Measurements from ENCODE around the gene SPTLC3. TPM values are rescaled to one million over a fixed set of nuclear protein-coding genes. Genes with fewer than 3 reads are reported as not detected.

The SPTLC3 gene
- total and polyA plus RNA-seq, 7 experiments from 2014 or later: 0.24 to 2.4 (median 0.73) TPM

GRCh38 chr20:13059398-13060136 lies 50.8 kb downstream of the SPTLC3 start:
- H3K27me3 ChIP-seq (ENCODE audit: control insufficient read depth in 2 of 2, insufficient read depth in 2 of 2, low read length in 2 of 2): no peaks in the 10 kb centered on the region
- Mint-ChIP-seq H3K36me3 (no peaks in the 10 kb centered on the region), H3K9me3 (no peaks in the 10 kb centered on the region), H3K27me3 (peaks cover 0 to 3% (median 0%) of the 10 kb centered on the region in 5 donors), H3K27ac (no peak overlapping the region), H3K4me1 (no peaks in the 10 kb centered on the region), H3K4me3 (no peak overlapping the region)
- DNase-seq: no peak
- ChIA-PET CTCF (no interaction called here), POLR2A (no interaction called here)
- intact Hi-C loops (cut with micrococcal nuclease): no loop called here
- no peaks in the 10 kb centered on the region for H3K4me1 ChIP-seq (ENCODE audit: control insufficient read depth in 2 of 2, insufficient read depth in 2 of 2, low read length in 2 of 2)
- no peaks in the 10 kb centered on the region for H3K9me3 ChIP-seq (ENCODE audit: control insufficient read depth in 2 of 3, low read length in 3 of 3)
- ATAC-seq: no peak
- no peak overlapping the region for H3K4me3 ChIP-seq (ENCODE audit: low read length)
- H3K36me3 ChIP-seq (ENCODE audit: control insufficient read depth in 2 of 3, insufficient read depth in 3 of 3, low read length in 3 of 3): no peaks in the 10 kb centered on the region
- no peak overlapping the region for H3K27ac ChIP-seq (ENCODE audit: low read depth, low read length)

GRCh38 chr20:13060327-13060726 lies 51.6 kb downstream of the SPTLC3 start:
- Mint-ChIP-seq H3K27me3 (peaks cover 0 to 3% (median 0%) of the 10 kb centered on the region in 5 donors), H3K9me3 (no peaks in the 10 kb centered on the region), H3K4me3 (no peak overlapping the region), H3K27ac (no peak overlapping the region), H3K4me1 (no peaks in the 10 kb centered on the region), H3K36me3 (no peaks in the 10 kb centered on the region)
- Histone ChIP-seq H3K36me3 (ENCODE audit: control insufficient read depth in 2 of 3, insufficient read depth in 3 of 3, low read length in 3 of 3) (no peaks in the 10 kb centered on the region), H3K4me3 (ENCODE audit: low read length) (no peak overlapping the region), H3K4me1 (ENCODE audit: control insufficient read depth in 2 of 2, insufficient read depth in 2 of 2, low read length in 2 of 2) (no peaks in the 10 kb centered on the region), H3K27me3 (ENCODE audit: control insufficient read depth in 2 of 2, insufficient read depth in 2 of 2, low read length in 2 of 2) (no peaks in the 10 kb centered on the region), H3K9me3 (ENCODE audit: control insufficient read depth in 2 of 3, low read length in 3 of 3) (no peaks in the 10 kb centered on the region), H3K27ac (ENCODE audit: low read depth, low read length) (no peak overlapping the region)
- POLR2A ChIA-PET: no interaction called here
- CTCF ChIA-PET: no interaction called here
- no peak for ATAC-seq
- no peak for DNase-seq
- intact Hi-C loops (cut with micrococcal nuclease): no loop called here

- H3K27me3 Mint-ChIP-seq: peaks cover 0 to 3% (median 0%) of the 10 kb centered on the region in 5 donors
- Histone ChIP-seq H3K27ac (ENCODE audit: low read depth, low read length) (no peak overlapping the region), H3K36me3 (ENCODE audit: control insufficient read depth in 2 of 3, insufficient read depth in 3 of 3, low read length in 3 of 3) (no peaks in the 10 kb centered on the region), H3K27me3 (ENCODE audit: control insufficient read depth in 2 of 2, insufficient read depth in 2 of 2, low read length in 2 of 2) (no peaks in the 10 kb centered on the region), H3K4me3 (ENCODE audit: low read length) (no peak overlapping the region), H3K4me1 (ENCODE audit: control insufficient read depth in 2 of 2, insufficient read depth in 2 of 2, low read length in 2 of 2) (no peaks in the 10 kb centered on the region), H3K9me3 (ENCODE audit: control insufficient read depth in 2 of 3, low read length in 3 of 3) (no peaks in the 10 kb centered on the region)
- peaks cover 0 to 2% (median 0%) of the 10 kb centered on the region in 11 donors for H3K9me3 Mint-ChIP-seq
- CTCF ChIA-PET: no interaction called here
- DNase-seq: no peak
- H3K36me3 Mint-ChIP-seq: peaks cover 0 to 4% (median 0%) of the 10 kb centered on the region in 5 donors
- intact Hi-C loops (cut with micrococcal nuclease): no loop called here
- POLR2A ChIA-PET: no interaction called here
- ATAC-seq: no peak
- H3K27ac Mint-ChIP-seq: no peak overlapping the region
- H3K4me1 Mint-ChIP-seq: no peaks in the 10 kb centered on the region
- H3K4me3 Mint-ChIP-seq: no peak overlapping the region
Measured at GRCh38 chr20:13061381-13061780, 52.6 kb downstream of the SPTLC3 start.

GRCh38 chr20:13062789-13063188 lies 54.0 kb downstream of the SPTLC3 start:
- Mint-ChIP-seq H3K4me3 (no peak overlapping the region), H3K4me1 (no peaks in the 10 kb centered on the region), H3K9me3 (peaks cover 0 to 12% (median 2%) of the 10 kb centered on the region in 11 donors), H3K36me3 (peaks cover 0 to 8% (median 4%) of the 10 kb centered on the region in 5 donors), H3K27ac (no peak overlapping the region), H3K27me3 (peaks cover 0 to 5% (median 0%) of the 10 kb centered on the region in 5 donors)
- no peak for DNase-seq
- no peak for ATAC-seq
- H3K4me1 ChIP-seq (ENCODE audit: control insufficient read depth in 2 of 2, insufficient read depth in 2 of 2, low read length in 2 of 2): no peaks in the 10 kb centered on the region
- no peaks in the 10 kb centered on the region for H3K27me3 ChIP-seq (ENCODE audit: control insufficient read depth in 2 of 2, insufficient read depth in 2 of 2, low read length in 2 of 2)
- no peak overlapping the region for H3K4me3 ChIP-seq (ENCODE audit: low read length)
- H3K27ac ChIP-seq (ENCODE audit: low read depth, low read length): no peak overlapping the region
- no peaks in the 10 kb centered on the region for H3K9me3 ChIP-seq (ENCODE audit: control insufficient read depth in 2 of 3, low read length in 3 of 3)
- ChIA-PET CTCF (no interaction called here), POLR2A (no interaction called here)
- H3K36me3 ChIP-seq (ENCODE audit: control insufficient read depth in 2 of 3, insufficient read depth in 3 of 3, low read length in 3 of 3): no peaks in the 10 kb centered on the region
- intact Hi-C loops (cut with micrococcal nuclease): no loop called here

GRCh38 chr20:13068336-13068735 lies 59.6 kb downstream of the SPTLC3 start:
- Histone ChIP-seq H3K27ac (ENCODE audit: low read depth, low read length) (no peak overlapping the region), H3K27me3 (ENCODE audit: control insufficient read depth in 2 of 2, insufficient read depth in 2 of 2, low read length in 2 of 2) (no peaks in the 10 kb centered on the region), H3K36me3 (ENCODE audit: control insufficient read depth in 2 of 3, insufficient read depth in 3 of 3, low read length in 3 of 3) (no peaks in the 10 kb centered on the region), H3K4me1 (ENCODE audit: control insufficient read depth in 2 of 2, insufficient read depth in 2 of 2, low read length in 2 of 2) (no peaks in the 10 kb centered on the region), H3K4me3 (ENCODE audit: low read length) (no peak overlapping the region), H3K9me3 (ENCODE audit: control insufficient read depth in 2 of 3, low read length in 3 of 3) (no peaks in the 10 kb centered on the region)
- CTCF ChIA-PET: no interaction called here
- Mint-ChIP-seq H3K9me3 (peaks cover 0 to 12% (median 2%) of the 10 kb centered on the region in 11 donors), H3K36me3 (peaks cover 0 to 21% (median 4%) of the 10 kb centered on the region in 5 donors), H3K4me3 (no peak overlapping the region), H3K27me3 (peaks cover 0 to 16% (median 0%) of the 10 kb centered on the region in 5 donors), H3K4me1 (peaks cover 0 to 9% (median 0%) of the 10 kb centered on the region in 7 donors), H3K27ac (no peak overlapping the region)
- DNase-seq (no peak), ATAC-seq (no peak)
- POLR2A ChIA-PET: no interaction called here
- intact Hi-C loops (cut with micrococcal nuclease): no loop called here

- H3K27ac Mint-ChIP-seq: no peak overlapping the region
- H3K4me3 Mint-ChIP-seq: no peak overlapping the region
- ChIA-PET CTCF (no interaction called here), POLR2A (no interaction called here)
- no peaks in the 10 kb centered on the region for H3K4me1 Mint-ChIP-seq
- Histone ChIP-seq H3K27me3 (ENCODE audit: control insufficient read depth in 2 of 2, insufficient read depth in 2 of 2, low read length in 2 of 2) (no peaks in the 10 kb centered on the region), H3K9me3 (ENCODE audit: control insufficient read depth in 2 of 3, low read length in 3 of 3) (no peaks in the 10 kb centered on the region), H3K4me3 (ENCODE audit: low read length) (no peak overlapping the region), H3K27ac (ENCODE audit: low read depth, low read length) (no peak overlapping the region), H3K4me1 (ENCODE audit: control insufficient read depth in 2 of 2, insufficient read depth in 2 of 2, low read length in 2 of 2) (no peaks in the 10 kb centered on the region), H3K36me3 (ENCODE audit: control insufficient read depth in 2 of 3, insufficient read depth in 3 of 3, low read length in 3 of 3) (no peaks in the 10 kb centered on the region)
- DNase-seq (no peak), ATAC-seq (no peak)
- no peaks in the 10 kb centered on the region for H3K9me3 Mint-ChIP-seq
- no peaks in the 10 kb centered on the region for H3K36me3 Mint-ChIP-seq
- H3K27me3 Mint-ChIP-seq: no peaks in the 10 kb centered on the region
- intact Hi-C loops (cut with micrococcal nuclease): no loop called here
Measured at GRCh38 chr20:13081877-13082276, 73.1 kb downstream of the SPTLC3 start.

- Mint-ChIP-seq H3K27ac (no peak overlapping the region), H3K9me3 (no peaks in the 10 kb centered on the region), H3K36me3 (no peaks in the 10 kb centered on the region), H3K4me1 (no peaks in the 10 kb centered on the region), H3K27me3 (no peaks in the 10 kb centered on the region), H3K4me3 (no peak overlapping the region)
- Histone ChIP-seq H3K27me3 (ENCODE audit: control insufficient read depth in 2 of 2, insufficient read depth in 2 of 2, low read length in 2 of 2) (no peaks in the 10 kb centered on the region), H3K4me3 (ENCODE audit: low read length) (no peak overlapping the region), H3K27ac (ENCODE audit: low read depth, low read length) (no peak overlapping the region), H3K9me3 (ENCODE audit: control insufficient read depth in 2 of 3, low read length in 3 of 3) (no peaks in the 10 kb centered on the region), H3K4me1 (ENCODE audit: control insufficient read depth in 2 of 2, insufficient read depth in 2 of 2, low read length in 2 of 2) (no peaks in the 10 kb centered on the region), H3K36me3 (ENCODE audit: control insufficient read depth in 2 of 3, insufficient read depth in 3 of 3, low read length in 3 of 3) (no peaks in the 10 kb centered on the region)
- ATAC-seq (no peak), DNase-seq (no peak)
- intact Hi-C loops (cut with micrococcal nuclease): no loop called here
- CTCF ChIA-PET: no interaction called here
- POLR2A ChIA-PET: no interaction called here
Measured at GRCh38 chr20:13082378-13082777, 73.6 kb downstream of the SPTLC3 start.
